H1 (cell line): Measurements from ENCODE around the gene OLFM2. TPM values are rescaled to one million over a fixed set of nuclear protein-coding genes. Genes with fewer than 3 reads are reported as not detected.

ENCODE experiments used
- BCL11A ChIP-seq, 2 experiments: IDR thresholded peaks; one replicate each; pipeline ENCODE4 v1.6.1; 2011; ENCODE audit warnings: low read depth in 2 of 2, low read length in 2 of 2, mild to moderate bottlenecking in 2 of 2
- CHD1 ChIP-seq: IDR thresholded peaks from 2 replicates; pipeline ENCODE4 v1.6.1; 2012; ENCODE audit warnings: low read depth, low read length, improper control_type of control experiment
- CHD2 ChIP-seq: IDR thresholded peaks from 2 replicates; pipeline ENCODE4 v1.6.1; 2012; ENCODE audit warnings: low read length, improper control_type of control experiment
- EZH2 ChIP-seq: fragments of 200-600 bp; sonication (generic); IDR thresholded peaks from 2 replicates; pipeline ENCODE4 v1.7.1; 2012; ENCODE audit warnings: low read depth, mild to moderate bottlenecking, moderate library complexity, low read length, inconsistent platforms; ENCODE audit not compliant: severe bottlenecking
- KDM4A ChIP-seq: IDR thresholded peaks from one replicate; pipeline ENCODE4 v1.7.1; 2012; ENCODE audit warnings: low read depth, mild to moderate bottlenecking, moderate library complexity, low read length, inconsistent platforms; ENCODE audit not compliant: severe bottlenecking
- MAFK ChIP-seq: IDR thresholded peaks from 2 replicates; pipeline ENCODE4 v1.6.1; 2012; ENCODE audit warnings: low read depth, mild to moderate bottlenecking, improper control_type of control experiment, low read length
- POLR2A ChIP-seq, 2 experiments: IDR thresholded peaks; 1 replicate in 1 of 2; 2 replicates in 1 of 2; pipeline ENCODE4 v1.6.1; 2011; ENCODE audit warnings: low read depth in 2 of 2, low read length in 2 of 2, mild to moderate bottlenecking in 2 of 2; ENCODE audit errors: control extremely low read depth in 1 of 2
- RBBP5 ChIP-seq: IDR thresholded peaks from 2 replicates; pipeline ENCODE4 v1.7.1; 2012; ENCODE audit warnings: low read depth, mild to moderate bottlenecking, inconsistent platforms, low read length, moderate library complexity, borderline replicate concordance
- RFX5 ChIP-seq: IDR thresholded peaks from 2 replicates; pipeline ENCODE4 v1.6.1; 2011; ENCODE audit warnings: low read depth, low read length, improper control_type of control experiment, borderline replicate concordance
- SIN3A ChIP-seq, 2 experiments: IDR thresholded peaks in 1 of 2; conservative IDR thresholded peaks in 1 of 2; 2 replicates each; pipeline ENCODE4 v1.6.1; 2011 to 2012; ENCODE audit warnings: low read length in 2 of 2, improper control_type of control experiment in 1 of 2, low read depth in 1 of 2, mild to moderate bottlenecking in 1 of 2
- SP1 ChIP-seq: IDR thresholded peaks from 2 replicates; pipeline ENCODE4 v1.6.1; 2011; ENCODE audit warnings: low read depth, low read length
- TAF1 ChIP-seq: IDR thresholded peaks from 2 replicates; pipeline ENCODE4 v1.6.1; 2011; ENCODE audit warnings: mild to moderate bottlenecking, low read depth, low read length
- polyA plus RNA-seq, 7 experiments: library from polyadenylated mRNA; depleted of rRNA in 3 of 7; stranded (reverse) in 5 of 7; unstranded in 2 of 7; fragments of >200 nt in 5 of 7; fragments of 200-250 nt in 2 of 7; gene quantifications; 1 replicate in 5 of 7; 2 replicates in 1 of 7; 4 replicates in 1 of 7; pipeline versions ENCODE4 v1.2.1 to v1.2.3, GENCODE V29; 2011 to 2013; ENCODE audit warnings: missing spikeins in 2 of 7, mixed read lengths in 2 of 7
- total RNA-seq: library from RNA; stranded (reverse); fragmentation: NEBNext Ultra II Directional; extraction: Animal tissue kit (Norgen Biotek cat#: 25700); gene quantifications from 2 replicates; pipeline ENCODE4 v1.2.1, GENCODE V29; 2021
- TF ChIP-seq, protein P1 (sequence below), 3 experiments: IDR thresholded peaks; 1 replicate in 2 of 3; 2 replicates in 1 of 3; pipeline versions ENCODE4 v1.5.1 to v1.6.1; 2011; ENCODE audit warnings: low read length in 3 of 3, mild to moderate bottlenecking in 3 of 3, inconsistent platforms in 2 of 3, low read depth in 1 of 3, moderate library complexity in 1 of 3; ENCODE audit not compliant: insufficient read depth in 1 of 3; ENCODE audit errors: control extremely low read depth in 1 of 3

The OLFM2 gene
- total and polyA plus RNA-seq, 2 of the 8 experiments (the other 6 are each of a cell fraction or from before 2014, with no cell fraction given), result 68.2 to 151 TPM

- TF ChIP-seq, protein P1, sequence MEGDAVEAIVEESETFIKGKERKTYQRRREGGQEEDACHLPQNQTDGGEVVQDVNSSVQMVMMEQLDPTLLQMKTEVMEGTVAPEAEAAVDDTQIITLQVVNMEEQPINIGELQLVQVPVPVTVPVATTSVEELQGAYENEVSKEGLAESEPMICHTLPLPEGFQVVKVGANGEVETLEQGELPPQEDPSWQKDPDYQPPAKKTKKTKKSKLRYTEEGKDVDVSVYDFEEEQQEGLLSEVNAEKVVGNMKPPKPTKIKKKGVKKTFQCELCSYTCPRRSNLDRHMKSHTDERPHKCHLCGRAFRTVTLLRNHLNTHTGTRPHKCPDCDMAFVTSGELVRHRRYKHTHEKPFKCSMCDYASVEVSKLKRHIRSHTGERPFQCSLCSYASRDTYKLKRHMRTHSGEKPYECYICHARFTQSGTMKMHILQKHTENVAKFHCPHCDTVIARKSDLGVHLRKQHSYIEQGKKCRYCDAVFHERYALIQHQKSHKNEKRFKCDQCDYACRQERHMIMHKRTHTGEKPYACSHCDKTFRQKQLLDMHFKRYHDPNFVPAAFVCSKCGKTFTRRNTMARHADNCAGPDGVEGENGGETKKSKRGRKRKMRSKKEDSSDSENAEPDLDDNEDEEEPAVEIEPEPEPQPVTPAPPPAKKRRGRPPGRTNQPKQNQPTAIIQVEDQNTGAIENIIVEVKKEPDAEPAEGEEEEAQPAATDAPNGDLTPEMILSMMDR (IDR thresholded peaks at IDR 0.05; ENCODE audit: control extremely low read depth in 1 of 3, insufficient read depth in 1 of 3, low read depth in 1 of 3, low read length in 3 of 3), result no peak
- TF ChIP-seq POLR2A (IDR thresholded peaks at IDR 0.05; ENCODE audit: control extremely low read depth in 1 of 2, low read depth in 2 of 2, low read length in 2 of 2) (no peak), RFX5 (no peak), CHD2 (no peak), KDM4A (no peak), EZH2 (no peak), TAF1 (no peak), SIN3A (conservative IDR thresholded peaks at IDR 0.05 in 1 of 2, IDR thresholded peaks at IDR 0.05 in 1 of 2; ENCODE audit: low read depth in 1 of 2, low read length in 2 of 2) (no peak), BCL11A (IDR thresholded peaks at IDR 0.05; ENCODE audit: low read depth in 2 of 2, low read length in 2 of 2) (no peak), MAFK (no peak), RBBP5 (no peak), SP1 (no peak), CHD1 (no peak)
Observed at GRCh38 chr19:9850235-9850959, 85.9 kb downstream of the OLFM2 start (continued).
